HFFc6 (cell line): ENCODE results near the gene NEGR1. TPM values are rescaled to one million over a fixed set of nuclear protein-coding genes. Genes with fewer than 3 reads are reported as not detected.

ENCODE experiments used
- DNase-seq: peaks from one replicate; pipeline ENCODE4 v3.0.0-alpha.2; 2018
- H3K27ac Mint-ChIP-seq: 2 replicates; pipeline ENCODE4 v1.8.0; 2020; ENCODE audit warnings: mild to moderate bottlenecking, mixed read lengths
- H3K27me3 Mint-ChIP-seq: 2 replicates; pipeline ENCODE4 v1.8.0; 2021; ENCODE audit warnings: mild to moderate bottlenecking, moderate library complexity, mixed read lengths; ENCODE audit not compliant: insufficient read depth
- H3K36me3 Mint-ChIP-seq: 2 replicates; pipeline ENCODE4 v1.8.0; 2021; ENCODE audit warnings: low read depth, mixed read lengths
- H3K4me1 Mint-ChIP-seq: 2 replicates; pipeline ENCODE4 v1.8.0; 2020; ENCODE audit warnings: low read depth, mixed read lengths
- H3K4me3 Mint-ChIP-seq: 2 replicates; pipeline ENCODE4 v1.8.0; 2020; ENCODE audit warnings: mild to moderate bottlenecking, moderate library complexity, mixed read lengths
- H3K9me3 Mint-ChIP-seq: 2 replicates; pipeline ENCODE4 v1.8.0; 2020; ENCODE audit warnings: mild to moderate bottlenecking, mixed read lengths
- total RNA-seq, 6 experiments: library from RNA; stranded (reverse); fragmentation: NEBNext Ultra II Directional; extraction: Animal tissue kit (Norgen Biotek cat#: 25700); gene quantifications; 2 replicates in 1 of 6; 3 replicates in 5 of 6; pipeline ENCODE4 v1.2.3, GENCODE V29; 2021
- TF ChIP-seq, protein P1 (sequence below): fragments of 200-600 bp; sonication (generic); IDR thresholded peaks from 2 replicates; pipeline ENCODE4 v1.5.0; 2021; ENCODE audit warnings: antibody characterized with exemption, mild to moderate bottlenecking

The NEGR1 gene
- total RNA-seq, 6 experiments from 2014 or later: 52.8 to 67.6 (median 64.6) TPM

DNA sequence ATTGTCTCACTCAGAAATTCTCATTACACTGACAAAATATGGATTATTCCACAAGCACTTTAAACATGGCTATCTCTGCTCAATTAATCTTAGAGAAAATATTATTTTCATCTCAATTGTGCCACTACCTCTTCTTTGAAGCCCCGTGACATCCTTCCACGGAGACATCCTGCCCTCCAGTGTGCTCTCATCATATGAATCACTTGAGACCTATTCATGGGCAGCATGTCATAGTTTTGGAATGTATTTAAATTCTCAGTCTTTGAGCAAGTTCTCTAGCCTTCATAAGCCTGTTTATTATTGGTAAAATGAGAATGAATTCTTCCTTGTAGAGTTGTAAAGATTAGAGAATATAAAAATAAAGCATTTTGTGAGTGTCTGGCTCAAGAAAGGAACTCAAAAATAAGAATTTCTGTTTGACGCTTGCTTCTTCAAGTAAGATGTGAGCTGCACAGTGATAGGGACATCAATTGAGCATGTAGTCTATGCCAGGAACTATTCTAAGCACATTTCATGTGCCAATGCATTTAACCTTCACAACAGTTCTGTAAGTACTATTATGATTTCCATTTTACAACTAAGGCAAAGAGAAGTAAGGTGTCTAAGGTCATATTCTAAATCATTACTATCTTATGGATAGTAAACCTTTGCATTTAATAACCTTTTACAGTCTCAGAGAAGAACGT, 644.1 kb downstream of the NEGR1 start:
- Mint-ChIP-seq H3K27ac (peak overlapping the region; percentile 22), H3K9me3 (peaks cover 20% of the 10 kb centered on the region), H3K4me3 (no peak overlapping the region), H3K36me3 (peaks cover 29% of the 10 kb centered on the region), H3K4me1 (peaks cover 25% of the 10 kb centered on the region), H3K27me3 (no peaks in the 10 kb centered on the region)
- TF ChIP-seq, protein P1, sequence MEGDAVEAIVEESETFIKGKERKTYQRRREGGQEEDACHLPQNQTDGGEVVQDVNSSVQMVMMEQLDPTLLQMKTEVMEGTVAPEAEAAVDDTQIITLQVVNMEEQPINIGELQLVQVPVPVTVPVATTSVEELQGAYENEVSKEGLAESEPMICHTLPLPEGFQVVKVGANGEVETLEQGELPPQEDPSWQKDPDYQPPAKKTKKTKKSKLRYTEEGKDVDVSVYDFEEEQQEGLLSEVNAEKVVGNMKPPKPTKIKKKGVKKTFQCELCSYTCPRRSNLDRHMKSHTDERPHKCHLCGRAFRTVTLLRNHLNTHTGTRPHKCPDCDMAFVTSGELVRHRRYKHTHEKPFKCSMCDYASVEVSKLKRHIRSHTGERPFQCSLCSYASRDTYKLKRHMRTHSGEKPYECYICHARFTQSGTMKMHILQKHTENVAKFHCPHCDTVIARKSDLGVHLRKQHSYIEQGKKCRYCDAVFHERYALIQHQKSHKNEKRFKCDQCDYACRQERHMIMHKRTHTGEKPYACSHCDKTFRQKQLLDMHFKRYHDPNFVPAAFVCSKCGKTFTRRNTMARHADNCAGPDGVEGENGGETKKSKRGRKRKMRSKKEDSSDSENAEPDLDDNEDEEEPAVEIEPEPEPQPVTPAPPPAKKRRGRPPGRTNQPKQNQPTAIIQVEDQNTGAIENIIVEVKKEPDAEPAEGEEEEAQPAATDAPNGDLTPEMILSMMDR: no peak
- DNase-seq: peak; percentile 50

DNA sequence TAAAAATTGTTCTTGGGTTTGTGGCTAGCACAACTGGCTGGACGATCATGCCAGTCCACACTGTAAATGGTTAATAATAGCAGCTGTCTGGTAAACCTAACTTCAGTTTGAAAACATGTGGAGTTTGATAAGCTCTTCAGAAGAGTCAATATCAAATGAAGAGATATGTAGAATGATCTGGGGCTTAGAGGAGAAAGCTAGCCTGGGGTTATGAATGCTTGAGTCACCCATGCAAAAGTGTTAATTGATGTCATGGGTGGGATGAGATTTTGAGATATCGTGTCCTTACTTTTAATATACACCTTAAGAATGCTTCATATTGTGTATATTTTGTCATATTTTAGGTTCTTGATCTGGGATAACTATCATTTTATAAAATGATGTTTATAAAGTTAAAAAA, 646.8 kb downstream of the NEGR1 start:
- H3K4me1 Mint-ChIP-seq: peaks cover 25% of the 10 kb centered on the region
- H3K36me3 Mint-ChIP-seq: peaks cover 29% of the 10 kb centered on the region
- H3K27me3 Mint-ChIP-seq: no peaks in the 10 kb centered on the region
- DNase-seq: no peak
- H3K4me3 Mint-ChIP-seq: no peak overlapping the region
- TF ChIP-seq, protein P1: no peak
- H3K9me3 Mint-ChIP-seq: peaks cover 20% of the 10 kb centered on the region
- no peak overlapping the region for H3K27ac Mint-ChIP-seq

DNA sequence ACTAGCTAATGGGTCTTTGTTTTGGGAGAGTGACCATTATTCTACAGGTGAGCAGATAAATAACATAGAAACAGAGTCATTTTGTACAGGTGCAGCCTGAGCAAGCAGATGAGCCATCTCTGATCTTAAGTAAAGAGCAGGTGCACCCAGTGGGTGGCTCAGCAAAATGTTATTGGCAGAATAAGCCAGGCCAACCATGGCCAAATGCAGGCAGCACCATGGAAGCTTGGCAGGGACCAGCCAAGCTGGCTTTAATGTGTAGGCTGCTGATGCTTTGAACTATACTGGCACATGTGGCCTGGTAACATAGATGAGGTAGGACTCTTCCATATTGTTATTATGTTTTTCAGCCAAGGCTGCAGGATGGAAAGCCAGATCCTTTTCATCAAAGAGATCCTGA, 648.2 kb downstream of the NEGR1 start:
- DNase-seq: no peak
- Mint-ChIP-seq H3K4me1 (peaks cover 20% of the 10 kb centered on the region), H3K27me3 (no peaks in the 10 kb centered on the region), H3K36me3 (peaks cover 28% of the 10 kb centered on the region), H3K9me3 (peaks cover 20% of the 10 kb centered on the region), H3K27ac (no peak overlapping the region), H3K4me3 (no peak overlapping the region)
- TF ChIP-seq, protein P1: no peak

GRCh38 chr1:71630073-71630472, 652.3 kb downstream of the NEGR1 start:
- H3K4me1 Mint-ChIP-seq: peaks cover 6% of the 10 kb centered on the region
- DNase-seq: no peak
- H3K36me3 Mint-ChIP-seq: peaks cover 15% of the 10 kb centered on the region
- H3K27ac Mint-ChIP-seq: no peak overlapping the region
- H3K4me3 Mint-ChIP-seq: no peak overlapping the region
- TF ChIP-seq, protein P1: no peak
- H3K27me3 Mint-ChIP-seq: no peaks in the 10 kb centered on the region; the same call in 1 of the 2 replicates
- H3K9me3 Mint-ChIP-seq: peaks cover 5% of the 10 kb centered on the region

DNA sequence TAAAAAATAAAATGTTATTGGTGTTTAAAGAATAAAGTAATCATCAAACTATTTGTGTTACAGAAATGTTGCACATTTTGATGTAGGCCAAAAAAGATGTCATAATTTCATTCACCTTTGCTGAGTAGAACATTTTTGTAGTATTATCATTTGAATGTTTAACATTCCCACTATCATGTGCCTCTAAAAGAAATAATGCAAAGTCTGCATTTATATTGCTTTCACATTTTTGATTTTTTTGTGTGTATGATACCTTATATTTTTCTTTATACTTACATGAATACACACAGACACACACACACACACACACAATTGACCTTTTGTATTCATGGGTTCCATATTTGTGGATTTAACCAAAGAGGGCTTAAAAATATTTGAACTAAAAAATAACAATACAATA, 657.3 kb downstream of the NEGR1 start:
- DNase-seq: no peak
- no peaks in the 10 kb centered on the region; the same call in 1 of the 2 replicates for H3K27me3 Mint-ChIP-seq
- no peak overlapping the region for H3K4me3 Mint-ChIP-seq
- peaks cover 11% of the 10 kb centered on the region; the same call in 1 of the 2 replicates for H3K36me3 Mint-ChIP-seq
- H3K9me3 Mint-ChIP-seq: no peaks in the 10 kb centered on the region
- peaks cover 24% of the 10 kb centered on the region for H3K4me1 Mint-ChIP-seq
- TF ChIP-seq, protein P1: no peak
- no peak overlapping the region for H3K27ac Mint-ChIP-seq
